GM10847 (cell line): ENCODE data around the gene JPH3.

Experiments
- POLR2A ChIP-seq: IDR thresholded peaks from 2 replicates; pipeline ENCODE4 v1.6.1; 2011; ENCODE audit not compliant: insufficient read length; ENCODE audit errors: extremely low read depth

The JPH3 gene

DNA sequence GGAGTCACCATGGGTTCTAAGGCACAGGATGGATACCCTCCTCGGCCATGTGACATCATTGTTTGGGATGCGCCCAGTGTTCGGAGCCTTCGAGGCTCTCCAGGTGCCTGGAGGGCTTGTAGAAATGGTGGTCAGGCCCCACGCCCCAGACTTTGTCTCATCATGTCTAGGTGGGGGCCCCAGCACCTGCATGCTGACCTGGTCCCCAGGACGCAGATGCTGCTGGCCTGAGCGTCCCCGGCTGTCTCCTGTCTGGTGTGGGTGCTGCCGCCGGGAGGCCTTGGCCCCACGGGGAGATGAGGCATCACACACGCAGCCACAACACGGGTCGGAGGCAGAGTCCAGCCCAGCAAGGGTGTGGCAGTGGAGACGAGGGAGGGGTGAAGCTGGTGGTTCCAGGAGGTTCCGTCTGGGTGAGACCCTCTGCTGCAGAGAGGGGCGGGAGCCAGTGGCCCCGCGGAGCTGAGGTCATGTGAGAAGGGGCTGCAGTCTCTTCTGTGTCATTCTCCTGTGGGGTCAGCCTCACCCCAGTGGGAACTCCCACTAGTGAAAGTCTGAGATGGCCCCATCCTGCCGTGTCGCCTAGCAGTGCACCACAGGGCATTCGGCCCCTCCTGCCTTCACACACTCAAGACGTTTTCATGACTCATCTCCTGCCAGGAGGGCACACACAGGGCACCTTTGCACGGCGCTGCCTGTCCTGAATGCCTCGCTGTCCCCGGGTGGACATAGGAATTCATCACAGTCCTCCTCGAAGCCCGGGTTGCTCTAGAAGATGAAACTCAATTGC, 46.6 kb downstream of the JPH3 start:
- TF ChIP-seq POLR2A = no peak

- no peak for TF ChIP-seq POLR2A
Measured at GRCh38 chr16:87652386-87652785, 50.1 kb downstream of the JPH3 start.

DNA sequence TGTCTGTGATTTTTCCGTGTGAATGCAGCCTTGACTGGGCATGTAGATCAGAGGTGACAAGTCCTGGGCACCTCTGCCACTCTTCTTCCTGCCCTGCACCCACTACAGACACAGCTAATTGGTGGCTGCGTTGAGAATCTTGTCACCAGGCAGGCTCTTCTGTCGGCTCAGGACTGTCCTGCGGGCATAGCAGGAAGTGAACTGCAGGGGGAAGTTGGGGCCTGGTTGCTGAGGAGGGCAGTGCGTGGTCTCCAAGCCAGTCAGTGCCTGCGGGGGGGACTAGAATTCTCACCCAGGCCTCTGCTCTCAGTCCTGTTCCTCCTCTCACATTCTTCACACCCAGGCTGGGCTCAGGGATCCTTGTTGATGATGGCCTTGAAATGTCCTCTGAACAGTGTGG, 50.5 kb downstream of the JPH3 start:
- TF ChIP-seq POLR2A = no peak

- no peak for TF ChIP-seq POLR2A
Measured at GRCh38 chr16:87653234-87653633, 50.9 kb downstream of the JPH3 start.

- TF ChIP-seq POLR2A = no peak
Measured at GRCh38 chr16:87654826-87655225, 52.5 kb downstream of the JPH3 start.

- TF ChIP-seq POLR2A = no peak
Measured at GRCh38 chr16:87656328-87656727, 54.0 kb downstream of the JPH3 start.

DNA sequence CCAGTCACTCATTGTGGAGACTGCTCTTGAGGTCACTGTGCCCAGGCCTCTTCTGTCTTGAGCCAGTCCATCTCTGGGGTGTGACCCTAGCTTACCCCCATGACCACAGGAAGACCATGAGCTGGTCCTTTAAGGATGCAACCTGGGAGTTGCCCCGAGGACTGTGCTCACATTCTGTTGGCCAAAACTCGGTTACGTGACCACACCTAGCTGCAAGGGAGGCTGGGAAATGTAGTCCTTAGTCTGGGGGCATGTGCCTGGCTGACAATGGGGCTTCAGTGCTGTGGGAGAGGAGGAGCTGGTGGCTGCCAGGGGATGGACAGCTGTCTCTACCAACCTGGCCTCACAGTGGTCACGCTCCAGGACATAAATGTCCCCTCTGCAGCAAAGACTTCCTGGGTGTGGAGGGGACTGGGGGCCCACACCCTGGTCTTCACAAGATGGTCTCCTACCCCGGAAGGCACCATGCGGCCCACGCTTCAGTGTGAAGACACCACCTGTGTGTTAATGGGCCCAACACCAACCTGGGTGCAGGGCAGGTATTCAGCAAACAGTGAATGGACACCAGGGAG, 55.4 kb downstream of the JPH3 start:
- no peak for TF ChIP-seq POLR2A

- no peak for TF ChIP-seq POLR2A
Measured at GRCh38 chr16:87658564-87659225, 56.4 kb downstream of the JPH3 start.

- TF ChIP-seq POLR2A = no peak
Measured at GRCh38 chr16:87661561-87661960, 59.3 kb downstream of the JPH3 start.

- no peak for TF ChIP-seq POLR2A
Measured at GRCh38 chr16:87662254-87663204, 60.2 kb downstream of the JPH3 start.

GRCh38 chr16:87664792-87665191, 62.5 kb downstream of the JPH3 start:
- TF ChIP-seq POLR2A = no peak

GRCh38 chr16:87665193-87665592, 62.9 kb downstream of the JPH3 start:
- TF ChIP-seq POLR2A = no peak

GRCh38 chr16:87666919-87667318, 64.6 kb downstream of the JPH3 start:
- TF ChIP-seq POLR2A = no peak

- TF ChIP-seq POLR2A = no peak
Measured at GRCh38 chr16:87667443-87667842, 65.1 kb downstream of the JPH3 start.

GRCh38 chr16:87667946-87668345, 65.6 kb downstream of the JPH3 start:
- no peak for TF ChIP-seq POLR2A
